ENCODE measurements around the gene PMEPA1.

The PMEPA1 gene, protein sequence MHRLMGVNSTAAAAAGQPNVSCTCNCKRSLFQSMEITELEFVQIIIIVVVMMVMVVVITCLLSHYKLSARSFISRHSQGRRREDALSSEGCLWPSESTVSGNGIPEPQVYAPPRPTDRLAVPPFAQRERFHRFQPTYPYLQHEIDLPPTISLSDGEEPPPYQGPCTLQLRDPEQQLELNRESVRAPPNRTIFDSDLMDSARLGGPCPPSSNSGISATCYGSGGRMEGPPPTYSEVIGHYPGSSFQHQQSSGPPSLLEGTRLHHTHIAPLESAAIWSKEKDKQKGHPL

DNA sequence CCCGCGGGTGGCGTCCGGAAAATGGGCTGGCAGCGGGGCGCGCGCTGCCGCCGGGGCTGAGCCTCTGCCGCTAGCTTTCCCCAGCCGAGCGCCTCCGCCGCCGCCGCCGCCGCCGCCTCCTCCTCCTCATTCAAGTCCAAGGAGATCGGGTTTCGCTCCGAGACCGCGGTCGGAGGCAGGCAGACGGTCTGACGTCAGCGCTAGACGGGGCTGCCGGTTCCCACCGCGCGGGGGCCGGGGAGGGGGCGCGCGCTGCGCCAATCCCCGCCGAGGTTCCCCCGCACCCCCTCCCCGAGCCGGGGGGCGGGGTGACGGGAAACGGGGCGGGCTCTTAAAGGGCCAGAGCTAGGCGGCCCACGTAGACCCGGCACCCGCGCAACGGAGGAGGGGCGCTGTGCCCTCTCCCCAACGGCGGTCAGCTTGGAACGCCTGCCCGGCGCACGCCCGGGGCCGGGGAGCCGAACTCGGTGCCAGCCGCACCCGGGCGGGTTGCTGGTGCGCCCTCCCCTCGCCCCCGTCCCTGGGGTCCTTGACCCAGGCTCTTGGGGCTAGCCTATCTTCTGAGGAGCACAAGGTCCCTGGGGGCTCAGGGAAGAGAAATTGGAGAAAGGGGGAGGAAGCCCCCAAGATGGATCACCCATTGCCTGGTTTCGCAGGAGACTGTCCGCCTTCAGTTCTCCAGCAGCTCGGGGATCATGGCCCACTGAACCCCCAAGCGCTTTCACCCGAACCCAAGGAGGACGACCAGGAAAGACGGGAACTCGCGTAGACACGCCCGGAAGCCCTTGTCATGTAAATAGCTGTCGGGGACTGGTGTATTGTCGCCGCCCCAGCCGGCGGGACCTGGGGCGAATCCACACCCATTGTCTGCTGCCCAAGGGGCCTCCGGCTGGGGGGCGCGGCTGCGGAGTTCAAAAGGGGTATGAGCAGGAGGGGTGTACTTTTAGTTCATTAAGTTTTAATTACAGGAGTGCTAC is at the start of gene PMEPA1:
Gene PMEPA1 (minus strand): TSS at position 193 of the 977 bp plus-strand sequence. CDS start 433 bp downstream, outside the sequence.
- peak; percentile 78 for DNase-seq

DNA sequence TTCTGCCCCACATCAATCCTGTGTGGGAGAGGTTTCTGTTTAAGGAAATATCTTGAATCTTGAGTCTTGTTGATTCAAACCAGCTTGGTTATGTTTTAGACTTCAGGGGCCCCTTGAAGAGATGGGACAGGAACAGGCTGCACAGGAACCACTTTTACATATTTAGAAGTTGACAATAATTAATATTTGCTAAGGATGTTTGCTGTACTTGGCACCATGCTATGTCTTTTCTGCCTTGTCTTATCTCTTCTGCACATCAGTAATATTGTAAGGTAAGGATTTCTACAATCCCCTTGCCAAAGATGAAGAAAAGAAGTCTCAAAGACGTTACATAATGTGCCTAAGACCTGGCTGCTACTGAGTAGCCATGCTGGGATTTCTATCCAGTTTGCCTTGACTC is 48.0 kb upstream of the PMEPA1 start:
- DNase-seq: no peak

DNA sequence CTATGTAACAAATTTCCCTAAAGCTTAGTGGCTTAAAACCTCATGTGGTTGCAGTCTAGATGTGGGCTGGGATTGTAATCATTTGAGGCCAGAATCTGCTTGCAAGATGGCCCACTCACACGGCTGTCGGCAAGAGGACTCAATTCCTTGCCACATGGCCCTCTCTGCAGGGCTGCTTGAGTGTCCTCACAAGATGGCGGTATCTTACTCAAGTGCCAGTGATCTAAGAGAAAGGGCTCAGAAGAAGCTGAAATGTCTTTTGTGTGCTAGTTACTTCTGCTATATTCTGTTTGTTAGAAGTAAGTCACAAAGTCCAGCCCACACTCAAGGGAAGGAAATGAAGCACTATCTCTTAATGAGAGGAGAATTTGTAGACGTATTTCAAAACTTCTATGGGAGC is 47.1 kb upstream of the PMEPA1 start:
- no peak for DNase-seq

DNA sequence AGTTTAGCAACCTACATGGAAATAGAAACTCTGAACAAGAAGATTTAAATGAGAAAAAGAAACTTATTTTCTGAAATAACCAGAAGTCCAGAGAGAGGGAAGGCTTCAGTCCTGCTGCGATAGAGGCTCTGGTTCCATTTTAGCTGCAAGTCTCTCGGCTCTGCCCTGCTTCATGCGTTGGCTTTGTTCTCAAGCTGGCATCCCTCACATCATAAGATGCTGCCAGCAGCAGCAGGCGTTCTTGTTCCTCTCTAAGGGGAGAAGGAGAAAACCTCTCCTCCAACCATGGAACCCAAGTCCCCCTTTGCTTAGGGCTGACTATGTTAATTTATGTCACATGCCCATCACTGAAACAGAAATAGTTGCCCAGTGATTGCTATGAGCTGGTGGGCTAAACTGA is 46.4 kb upstream of the PMEPA1 start:
- DNase-seq: no peak

DNA sequence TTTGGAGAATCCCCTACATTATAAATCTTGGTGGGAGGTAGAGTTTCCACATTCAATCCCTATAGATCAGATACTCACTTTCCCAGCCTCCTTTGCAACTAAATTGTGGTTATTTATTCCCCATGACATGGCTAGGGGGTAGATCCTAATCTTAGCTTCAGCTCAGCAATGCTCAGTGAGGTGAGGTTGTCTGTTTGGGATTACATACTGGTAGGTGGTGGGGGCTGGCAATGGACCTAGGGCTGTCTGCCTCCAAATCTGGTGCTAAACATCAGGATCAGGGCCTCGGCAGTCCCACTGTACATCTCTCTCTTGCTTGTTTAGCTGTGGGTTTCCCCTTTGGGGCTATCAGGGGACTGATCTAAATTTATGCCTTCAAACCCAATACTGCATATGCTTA is 45.8 kb upstream of the PMEPA1 start:
- no peak for DNase-seq

DNA sequence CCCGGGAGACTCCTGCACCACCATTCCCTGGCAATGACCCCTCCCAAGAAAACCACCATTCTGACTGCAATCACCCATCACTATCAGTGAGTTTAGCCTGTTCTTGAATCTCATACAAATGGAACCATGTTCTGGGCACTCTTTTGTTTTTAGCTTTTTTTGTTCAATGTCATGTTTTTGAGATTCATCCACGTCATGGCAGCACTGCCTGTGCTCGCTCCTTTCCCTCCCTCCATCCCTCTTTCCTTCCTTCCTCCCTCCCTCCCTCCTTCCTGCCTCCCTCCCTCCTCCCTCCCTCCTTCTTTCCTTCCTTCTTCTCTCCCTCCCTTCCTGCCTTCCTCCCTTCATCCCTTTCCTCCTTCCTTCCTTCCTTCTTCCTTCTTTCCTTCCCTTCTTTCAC is 44.4 kb upstream of the PMEPA1 start:
- DNase-seq: no peak

DNA sequence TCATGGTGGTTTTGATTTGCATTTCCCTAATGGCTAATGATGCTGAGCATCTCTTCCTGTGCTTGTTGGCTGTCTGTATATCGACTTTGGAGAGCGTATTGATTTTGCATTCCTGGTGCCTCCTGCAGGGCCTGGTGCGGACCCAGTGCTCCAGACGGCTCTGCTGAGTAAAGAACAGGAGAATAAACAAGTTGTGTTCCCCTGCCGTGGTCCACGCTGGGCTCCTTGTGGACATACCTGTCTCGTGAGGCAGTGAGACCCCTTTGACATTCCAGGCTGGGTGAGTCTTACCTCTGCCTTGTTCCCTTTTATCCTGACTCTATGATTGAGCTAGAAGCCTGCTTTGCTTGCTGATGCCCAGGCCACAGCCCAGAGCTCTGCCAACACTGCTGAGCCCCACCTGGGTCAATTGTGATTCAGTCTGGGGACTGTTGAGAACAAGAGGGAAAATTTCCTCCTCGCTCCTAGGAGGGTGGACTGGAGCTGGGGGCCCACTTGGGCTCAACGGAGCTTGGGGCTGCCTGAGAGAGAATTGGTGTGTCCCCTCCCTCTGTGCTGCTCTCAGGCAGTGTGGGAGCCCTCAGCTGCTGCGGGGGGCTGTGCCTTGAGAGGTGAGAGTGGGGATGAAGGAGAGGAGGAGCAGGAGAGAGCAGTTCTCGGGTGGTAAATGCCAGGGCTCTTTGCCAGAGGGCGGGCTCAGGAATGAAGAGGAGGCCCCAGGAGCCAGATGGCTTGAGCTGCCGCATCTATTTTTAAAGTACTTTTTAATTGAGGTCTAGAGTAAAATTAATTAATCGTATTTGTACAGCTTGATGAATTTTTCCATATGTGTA is 43.7 kb upstream of the PMEPA1 start:
- peak; percentile 20 for DNase-seq

DNA sequence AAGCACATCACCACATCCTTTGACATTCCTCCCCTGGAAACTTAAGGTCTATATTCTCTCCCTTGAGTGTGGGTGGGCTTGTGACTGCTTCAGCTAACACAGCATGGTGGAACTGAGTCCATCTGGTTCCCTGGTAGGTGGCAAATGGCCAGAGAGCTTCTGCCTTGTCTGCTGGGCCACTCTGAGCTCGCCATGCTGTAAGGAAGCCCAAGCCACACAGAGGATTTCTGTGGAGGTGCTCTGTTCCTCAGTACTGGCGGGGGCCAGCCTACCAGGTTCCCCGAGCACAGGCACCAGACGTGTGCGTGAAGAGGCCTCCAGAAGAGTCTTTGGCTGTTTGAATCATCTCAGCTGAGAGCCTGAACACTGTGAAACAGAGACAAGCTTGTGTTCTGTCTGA is 41.6 kb upstream of the PMEPA1 start:
- no peak for DNase-seq

DNA sequence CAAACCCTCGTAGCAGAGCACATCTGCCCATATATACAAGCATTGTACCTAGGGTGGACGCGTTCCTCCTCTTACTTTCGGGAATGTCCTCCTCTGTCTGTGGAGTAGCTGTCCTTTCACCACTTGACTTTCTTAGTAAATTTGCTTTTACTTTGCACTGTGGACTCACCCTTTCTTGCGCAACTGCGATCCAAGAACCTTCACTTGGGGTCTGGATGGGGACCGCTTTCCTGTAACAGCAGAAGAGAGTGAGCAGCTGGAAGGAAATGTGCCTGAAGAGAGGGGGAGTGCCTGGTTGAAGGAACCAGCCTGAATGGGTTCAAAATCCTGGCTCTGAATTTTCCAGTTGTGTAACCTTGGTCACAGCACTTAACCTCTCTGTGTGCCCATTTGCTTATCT is 40.1 kb upstream of the PMEPA1 start:
- no peak for DNase-seq

DNA sequence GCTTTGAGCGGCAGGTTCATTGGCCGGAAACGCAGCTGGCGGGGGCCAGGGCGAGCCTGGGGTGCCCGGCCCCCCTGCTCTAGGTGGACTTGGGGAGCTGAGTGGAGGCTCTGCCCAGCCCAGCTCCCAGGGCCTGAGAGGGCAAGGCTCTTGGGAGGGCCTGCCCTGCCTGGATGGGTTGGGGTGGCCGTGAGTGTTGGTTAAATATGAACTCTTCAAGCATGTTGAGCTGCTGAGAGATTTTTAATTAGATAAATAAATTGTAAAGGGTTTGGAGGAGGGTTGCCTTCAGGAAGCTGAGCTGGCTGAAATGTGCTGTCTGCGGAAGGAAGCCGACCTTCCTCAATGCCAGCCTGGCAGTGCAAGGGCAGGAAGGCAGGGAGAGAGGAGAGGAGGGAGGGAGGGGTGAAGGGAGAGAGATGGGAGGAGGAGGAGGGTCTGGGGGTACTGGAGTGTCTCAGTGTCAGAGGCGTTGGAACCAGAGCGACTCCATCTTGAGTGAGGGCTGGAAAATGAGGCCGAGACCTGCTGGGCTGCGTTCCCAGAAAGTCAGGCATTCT is 39.4 kb upstream of the PMEPA1 start:
- no peak for DNase-seq

DNA sequence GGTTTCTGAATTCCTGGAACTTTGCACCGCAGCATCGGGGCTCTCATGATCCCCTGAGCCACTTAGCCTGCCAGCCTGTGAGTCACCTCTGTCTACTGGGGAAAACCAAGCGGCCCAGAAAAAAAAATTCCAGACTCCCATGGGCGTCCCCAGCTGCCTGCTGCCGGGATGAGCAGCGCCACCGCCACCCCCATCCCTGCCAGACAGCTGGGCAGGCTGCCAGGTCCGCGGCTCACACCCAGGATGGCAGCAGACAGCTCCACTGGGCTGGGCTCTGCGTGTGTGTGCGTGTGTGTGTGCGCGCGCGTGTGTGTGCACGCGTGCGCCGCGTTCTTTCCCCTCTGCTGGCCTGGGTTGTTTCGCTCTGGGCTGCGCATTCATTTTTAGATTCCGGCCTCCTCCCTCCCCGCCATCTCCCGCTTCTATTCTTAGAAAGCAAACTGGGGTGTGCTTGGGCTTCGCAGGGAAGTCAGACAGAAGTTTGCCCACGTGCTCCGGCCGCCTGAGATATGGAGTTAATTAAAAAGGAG is 38.9 kb upstream of the PMEPA1 start:
- DNase-seq: peak; percentile 66

DNA sequence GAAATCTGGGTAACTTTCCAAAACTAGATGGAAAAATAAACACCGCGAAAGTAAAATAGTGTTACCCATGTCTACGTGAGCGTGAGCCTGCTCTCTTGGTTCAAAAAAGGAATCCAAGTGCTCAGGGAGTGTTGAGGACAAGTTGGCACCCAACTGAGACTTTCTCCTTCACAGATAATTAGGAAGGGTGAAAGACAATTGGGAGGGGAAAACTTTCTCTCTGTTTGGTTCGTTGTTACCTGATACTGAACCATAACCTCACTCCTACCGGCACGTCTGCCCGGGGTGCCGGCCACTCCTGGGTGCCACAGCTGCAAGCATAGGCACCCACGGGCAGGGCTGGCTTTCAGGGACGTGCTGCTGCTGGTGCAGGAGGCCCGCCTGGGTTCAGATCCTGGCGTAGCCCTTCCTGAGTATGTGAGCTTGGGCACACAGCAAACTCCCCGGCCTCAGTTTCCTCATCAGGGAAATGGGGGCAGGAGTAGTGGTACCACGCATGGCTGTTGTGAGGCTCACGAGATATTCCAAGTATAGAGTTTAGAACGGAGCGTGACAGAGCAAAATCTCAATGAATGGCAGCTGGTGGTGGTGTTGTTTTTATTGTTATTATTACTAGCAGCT is 38.2 kb upstream of the PMEPA1 start:
- peak; percentile 48 for DNase-seq

DNA sequence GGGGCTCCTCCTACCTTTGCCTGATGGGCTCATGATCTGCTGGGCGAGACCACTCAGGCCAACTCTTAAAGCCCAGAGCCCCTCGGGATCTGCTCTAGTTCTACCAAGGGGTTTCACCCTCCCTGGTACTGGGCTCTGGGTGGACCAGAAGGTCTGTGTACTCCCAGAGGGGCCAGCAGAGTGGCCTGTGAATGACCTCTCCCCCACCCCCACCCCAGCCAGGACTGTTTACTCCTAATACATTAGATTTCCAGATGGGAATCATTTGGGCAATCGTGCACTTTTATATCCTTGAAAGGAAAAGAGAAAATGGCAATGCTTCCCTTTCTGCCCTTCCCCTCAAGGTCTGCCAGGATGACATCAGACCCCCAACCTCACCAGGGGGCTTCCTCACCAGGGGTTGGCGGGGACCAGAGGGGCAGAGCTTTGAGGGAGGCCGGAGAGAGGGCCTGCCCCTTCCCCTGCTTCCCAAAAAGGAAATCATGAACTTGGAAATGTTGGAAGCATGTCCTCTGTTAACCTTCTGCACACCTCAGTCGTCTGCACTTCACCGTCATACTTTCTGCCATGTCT is 37.1 kb upstream of the PMEPA1 start:
- no peak for DNase-seq

DNA sequence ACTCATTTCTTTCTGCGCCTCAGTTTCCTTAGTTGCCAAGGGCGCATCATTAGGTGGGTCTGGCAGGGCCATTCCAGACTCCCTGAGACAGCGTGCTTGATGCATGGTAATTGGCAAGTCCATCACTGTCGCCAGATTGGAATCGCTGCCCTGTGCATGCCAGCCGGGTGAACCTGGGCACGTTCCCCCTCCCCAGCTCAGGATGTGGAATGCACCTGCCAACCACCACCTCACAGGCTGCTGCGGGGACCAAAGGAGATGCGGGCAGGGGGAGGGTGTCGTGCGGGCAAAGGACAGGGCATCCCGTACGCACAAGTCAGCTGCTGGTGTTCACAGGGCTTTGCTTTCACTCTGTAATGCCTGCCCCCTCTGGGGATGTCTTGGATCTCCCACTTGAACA is 36.4 kb upstream of the PMEPA1 start:
- no peak for DNase-seq

DNA sequence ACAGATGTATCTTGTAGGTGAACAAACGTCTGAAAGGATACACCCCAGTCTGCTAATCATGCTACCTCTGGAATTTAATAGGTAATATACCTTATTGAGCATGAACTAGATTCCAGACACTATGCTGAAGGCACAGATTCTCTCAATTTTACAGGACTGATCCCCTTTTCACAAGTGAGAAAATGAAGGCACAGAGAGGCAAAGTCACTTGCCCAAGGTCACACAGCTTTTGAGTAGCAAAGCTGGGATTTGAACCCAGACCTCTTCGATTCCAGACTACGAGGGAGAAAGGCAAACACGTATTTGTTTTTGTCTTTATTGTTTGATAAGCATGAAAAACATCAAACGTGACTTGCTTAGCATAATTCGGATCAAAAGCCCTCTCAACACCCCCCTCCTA is 34.4 kb upstream of the PMEPA1 start:
- no peak for DNase-seq

DNA sequence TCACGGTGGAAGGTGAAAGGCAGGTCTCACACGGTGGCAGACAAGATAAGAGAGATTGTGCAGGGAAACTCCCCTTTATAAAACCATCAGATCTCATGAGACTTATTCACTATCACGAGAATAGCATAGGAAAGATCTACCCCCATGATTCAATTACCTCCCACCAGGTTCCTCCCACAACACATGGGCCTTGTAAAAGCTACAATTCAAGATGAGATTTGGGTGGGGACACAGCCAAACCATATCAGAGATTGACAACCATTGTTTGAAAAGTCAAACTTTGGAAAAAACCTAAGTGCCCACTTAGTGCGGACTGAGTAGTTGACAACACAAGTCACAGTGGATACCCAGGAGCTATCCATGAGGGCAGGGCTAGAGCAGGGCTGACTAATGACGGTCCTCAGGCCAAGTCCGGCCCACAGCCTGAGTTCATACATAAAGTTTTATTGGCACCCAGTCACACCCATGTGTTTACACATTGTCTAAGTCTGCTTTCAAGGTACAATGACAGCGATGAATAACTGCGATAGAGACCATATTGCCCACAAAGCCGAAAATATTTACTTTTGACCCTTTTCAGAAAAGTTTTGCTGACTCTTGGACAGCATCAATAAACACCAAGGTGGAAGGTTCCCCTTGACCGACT is 33.8 kb upstream of the PMEPA1 start:
- no peak for DNase-seq

DNA sequence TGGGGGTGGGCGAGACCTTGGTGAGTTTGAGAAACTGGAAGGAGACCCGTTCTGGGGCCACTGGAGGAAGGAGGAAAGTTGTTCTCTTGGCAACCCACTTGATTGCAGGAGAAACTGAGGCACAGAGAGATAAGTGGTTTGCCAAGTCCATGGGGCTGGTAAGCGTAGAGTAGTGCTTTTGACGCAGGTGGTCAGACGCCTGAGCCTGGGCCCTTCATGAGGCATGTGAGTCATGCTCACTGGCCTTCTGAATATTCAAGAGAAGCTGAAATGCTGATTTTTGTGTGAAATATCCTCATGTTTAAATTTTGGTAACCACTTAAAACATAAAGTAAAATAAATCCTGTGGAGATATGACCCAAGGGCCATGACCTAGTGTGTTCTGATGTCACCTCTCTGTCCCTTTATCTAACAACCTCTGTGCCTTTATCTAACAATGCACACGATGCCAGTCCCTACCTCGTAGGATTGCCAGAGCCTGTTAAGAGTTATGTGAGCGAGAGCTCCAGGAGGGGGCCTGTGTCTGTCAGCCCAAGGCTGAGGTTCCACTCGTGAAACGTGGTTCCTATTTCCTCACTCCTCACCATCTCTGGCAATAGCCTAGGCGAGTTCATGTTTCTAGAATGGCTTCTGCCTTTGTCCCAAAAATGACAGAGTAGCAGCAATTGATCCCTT is 32.8 kb upstream of the PMEPA1 start:
- no peak for DNase-seq

DNA sequence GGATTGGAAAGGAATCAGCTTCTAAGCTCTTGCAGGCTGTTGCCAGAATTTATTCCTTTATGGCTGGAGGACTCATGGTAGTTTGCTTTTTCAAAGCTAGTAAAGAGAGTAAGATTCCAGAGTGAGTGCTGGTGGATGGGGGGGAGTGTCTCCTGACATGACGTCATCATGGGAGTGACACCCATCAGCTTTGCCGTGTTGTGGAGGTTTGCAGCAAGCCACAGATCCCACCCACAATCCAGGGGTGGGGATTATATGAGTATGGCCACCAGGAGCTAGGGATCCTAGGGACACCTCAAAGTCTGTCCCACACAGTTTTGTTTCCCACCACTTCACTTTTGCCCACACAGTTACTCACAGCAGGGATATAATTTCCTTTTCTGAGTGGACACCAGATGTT is 28.7 kb upstream of the PMEPA1 start:
- no peak for DNase-seq

DNA sequence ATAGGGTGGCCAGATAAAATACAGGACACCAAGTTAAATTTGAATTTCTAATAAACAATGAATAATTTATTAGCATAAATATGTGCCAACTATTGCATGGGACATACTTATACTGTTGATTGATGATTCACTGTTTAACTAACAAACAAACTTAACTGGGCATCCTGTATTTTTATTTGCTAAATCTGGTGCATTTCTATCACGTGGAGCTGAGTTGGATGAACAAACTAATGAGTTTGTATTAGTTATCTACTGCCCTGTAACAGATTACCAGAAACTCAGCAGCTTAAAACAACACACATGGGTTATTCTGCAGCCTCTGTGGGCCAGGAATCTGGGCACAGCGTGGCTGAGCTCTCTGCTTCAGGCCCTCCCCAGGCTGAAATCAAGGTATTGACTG is 28.2 kb upstream of the PMEPA1 start:
- DNase-seq: no peak

DNA sequence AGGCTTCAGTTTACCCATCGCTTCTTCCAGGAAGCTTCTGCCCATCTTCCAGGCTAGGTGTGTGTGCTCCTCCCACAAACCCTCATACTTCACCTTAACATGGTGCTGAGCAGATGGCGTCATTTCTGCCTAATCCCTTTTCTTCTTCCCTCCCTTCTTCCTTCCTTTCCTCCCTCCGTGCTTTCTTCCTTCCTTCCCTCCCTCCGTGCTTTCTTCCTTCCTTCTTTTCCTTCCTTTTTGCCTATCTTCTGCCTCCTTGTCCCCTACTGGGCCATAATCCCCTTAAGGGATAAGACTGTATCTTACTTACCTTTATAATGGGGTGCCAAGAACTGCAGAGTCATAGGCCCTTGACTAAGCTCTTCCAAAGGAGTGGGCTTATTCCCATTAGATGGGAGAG is 27.5 kb upstream of the PMEPA1 start:
- no peak for DNase-seq

Data from DMS79 treated with DMSO at 0.1 percent for 48 hours (cell line).